Esophagus muscularis mucosa (tissue), 4 donors: ENCODE data around the gene USP15. TPM values are rescaled to one million over a fixed set of nuclear protein-coding genes. Genes with fewer than 3 reads are reported as not detected.
A peak's percentile ranks its signal among the peaks of the same experiment; 100 is the strongest.

ENCODE experiments used
- DNase-seq: peaks from one replicate; pipeline ENCODE4 v3.0.0-alpha.2; 2017; ENCODE audit errors: extremely low spot score
- H3K27ac ChIP-seq, 4 donors: fragments of 200-600 bp; sonication (generic); replicated peaks in 1 of 4; 1 replicate in 3 of 4; 2 replicates in 1 of 4; pipeline ENCODE4 v1.5.1; 2016 to 2019; ENCODE audit warnings: mild to moderate bottlenecking in 1 of 4
- H3K27me3 ChIP-seq, 4 donors: fragments of 200-600 bp; sonication (generic); one replicate each; pipeline versions ENCODE4 v1.5.1 to v1.6.0; 2016 to 2019
- H3K36me3 ChIP-seq, 4 donors: fragments of 200-600 bp; sonication (generic); one replicate each; pipeline ENCODE4 v1.5.1; 2016 to 2019
- H3K4me1 ChIP-seq, 4 donors: fragments of 200-600 bp; sonication (generic); one replicate each; pipeline ENCODE4 v1.5.1; 2016 to 2019
- H3K4me3 ChIP-seq, 4 donors: fragments of 200-600 bp; sonication (generic); 1 replicate in 2 of 4; 2 replicates in 2 of 4; pipeline ENCODE4 v1.5.1; 2016 to 2019; ENCODE audit warnings: mild to moderate bottlenecking in 4 of 4, moderate library complexity in 1 of 4
- H3K9me3 ChIP-seq, 4 donors: fragments of 200-600 bp; sonication (generic); 1 replicate in 3 of 4; 2 replicates in 1 of 4; pipeline ENCODE4 v1.5.1; 2016 to 2019
- EP300 ChIP-seq: sonication (generic); formaldehyde crosslinking; IDR thresholded peaks from one replicate; pipeline ENCODE4 v1.6.1; 2017; ENCODE audit warnings: antibody characterized with exemption
- POLR2A ChIP-seq: fragments of 450-650 bp; IDR thresholded peaks from one replicate; pipeline ENCODE4 v1.6.1; 2017; ENCODE audit warnings: antibody characterized with exemption, moderate library complexity, mild to moderate bottlenecking, low read depth
- POLR2AphosphoS5 ChIP-seq, 2 donors: sonication (generic); formaldehyde crosslinking; IDR thresholded peaks; one replicate each; pipeline ENCODE4 v1.6.1; 2017; ENCODE audit warnings: antibody characterized with exemption in 2 of 2
- WGBS: methylation state at CpG from one replicate; pipeline ENCODE4 v1.1.5; 2018; 5-methylcytosine and 5-hydroxymethylcytosine counted together
- intact Hi-C: fragments of 100-400 bp; cut with DNase I; formaldehyde crosslinking; loops from one replicate; pipeline ENCODE4 v1.15.1; 2023
- total RNA-seq, 4 donors: library from RNA; depleted of rRNA; stranded (reverse); fragments of >200 nt; gene quantifications; one replicate each; pipeline versions ENCODE4 v1.1.0 to v1.2.1, GENCODE V29; 2016
- TF ChIP-seq, protein P1 (sequence below), 3 experiments: fragments of 200-600 bp in 2 of 3; fragments of 450-650 bp in 1 of 3; sonication (generic) in 2 of 3; IDR thresholded peaks; one replicate each; pipeline ENCODE4 v1.5.1; 2017 to 2019; ENCODE audit warnings: antibody characterized with exemption in 3 of 3, mild to moderate bottlenecking in 2 of 3, moderate library complexity in 1 of 3

USP15 gene
- 10 to 100 TPM; 38.0 to 78.5 (median 49.9) TPM for total RNA-seq

DNA sequence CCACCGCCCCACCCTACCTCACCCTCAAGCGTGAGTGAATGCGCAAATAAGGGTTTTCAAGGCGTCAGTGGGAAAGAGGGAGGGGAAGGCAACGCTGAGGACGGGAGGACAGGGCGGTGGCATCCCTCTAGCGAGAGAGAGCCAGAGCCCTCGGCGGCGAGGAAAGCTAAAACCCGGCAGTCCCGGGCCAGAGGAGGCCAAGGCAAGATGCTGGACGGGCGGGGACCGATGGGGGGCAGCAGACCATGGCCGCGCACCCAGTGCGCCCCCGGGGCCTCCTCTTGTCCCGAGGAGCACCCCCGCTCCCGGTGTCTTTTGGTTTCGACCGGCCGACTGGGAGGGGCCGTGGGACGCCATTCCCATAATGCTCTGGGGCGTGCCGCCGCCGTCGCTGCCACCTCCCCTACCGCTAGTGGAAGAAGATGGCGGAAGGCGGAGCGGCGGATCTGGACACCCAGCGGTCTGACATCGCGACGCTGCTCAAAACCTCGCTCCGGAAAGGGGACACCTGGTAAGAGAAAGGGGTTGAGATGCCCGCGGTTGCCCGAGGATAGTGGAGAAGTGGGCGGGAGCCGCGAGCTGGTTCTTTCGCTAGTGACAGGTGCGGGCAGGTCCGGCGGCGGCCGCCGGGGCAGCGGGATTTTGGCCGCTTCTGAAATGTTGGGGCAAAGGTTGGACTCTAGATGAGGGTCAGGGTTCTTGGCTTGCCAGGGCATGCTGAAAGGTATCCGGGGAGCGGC lies at the start of gene USP15:
USP15 (plus strand) TSS at position 412 of the 740 bp plus-strand sequence; CDS start at position 423, 11 bp downstream.
- intact Hi-C loops = loop anchor here (5.0 to 10.0 kb wide), 2 partner anchors 125 to 207 kb away; partner anchors contain the start of gene MON2

DNA sequence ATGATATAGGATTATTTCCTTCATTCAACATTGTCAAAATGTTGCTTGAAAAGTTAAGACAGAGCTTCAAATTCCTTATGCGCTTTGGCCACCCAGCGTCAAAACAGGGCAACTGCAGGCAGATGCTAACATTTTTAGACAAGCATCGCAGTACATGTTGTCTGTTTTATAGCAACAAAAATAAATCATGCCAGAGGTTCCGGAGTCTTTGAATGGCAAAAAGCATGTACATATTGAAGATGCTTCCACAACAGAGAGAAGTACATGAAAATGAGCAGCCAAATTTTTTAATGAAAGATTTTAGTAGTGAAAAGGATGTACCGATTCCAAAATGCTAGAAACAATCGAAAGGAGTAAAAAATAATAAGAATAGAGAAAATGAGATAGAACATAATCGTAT lies 49.8 kb upstream of the USP15 start:
- intact Hi-C loops = no loop called here
- H3K27me3 ChIP-seq = no peaks in the 10 kb centered on the region

More for the DNA sequence above, at the start of gene USP15:
- Histone ChIP-seq H3K27me3 (no peaks in the 10 kb centered on the region), H3K27ac (peak within 1 kb of the TSS; percentile 87 to 95 (median 90)), H3K36me3 (no peaks in the 10 kb centered on the region), H3K9me3 (no peaks in the 10 kb centered on the region), H3K4me1 (peaks cover 27 to 60% (median 45%) of the 10 kb centered on the region in 4 donors), H3K4me3 (peak within 1 kb of the TSS; percentile 89 to 90 (median 90))
- peak; percentile 22 for TF ChIP-seq POLR2A
- TF ChIP-seq, protein P1, sequence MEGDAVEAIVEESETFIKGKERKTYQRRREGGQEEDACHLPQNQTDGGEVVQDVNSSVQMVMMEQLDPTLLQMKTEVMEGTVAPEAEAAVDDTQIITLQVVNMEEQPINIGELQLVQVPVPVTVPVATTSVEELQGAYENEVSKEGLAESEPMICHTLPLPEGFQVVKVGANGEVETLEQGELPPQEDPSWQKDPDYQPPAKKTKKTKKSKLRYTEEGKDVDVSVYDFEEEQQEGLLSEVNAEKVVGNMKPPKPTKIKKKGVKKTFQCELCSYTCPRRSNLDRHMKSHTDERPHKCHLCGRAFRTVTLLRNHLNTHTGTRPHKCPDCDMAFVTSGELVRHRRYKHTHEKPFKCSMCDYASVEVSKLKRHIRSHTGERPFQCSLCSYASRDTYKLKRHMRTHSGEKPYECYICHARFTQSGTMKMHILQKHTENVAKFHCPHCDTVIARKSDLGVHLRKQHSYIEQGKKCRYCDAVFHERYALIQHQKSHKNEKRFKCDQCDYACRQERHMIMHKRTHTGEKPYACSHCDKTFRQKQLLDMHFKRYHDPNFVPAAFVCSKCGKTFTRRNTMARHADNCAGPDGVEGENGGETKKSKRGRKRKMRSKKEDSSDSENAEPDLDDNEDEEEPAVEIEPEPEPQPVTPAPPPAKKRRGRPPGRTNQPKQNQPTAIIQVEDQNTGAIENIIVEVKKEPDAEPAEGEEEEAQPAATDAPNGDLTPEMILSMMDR (IDR thresholded peaks at IDR 0.05) = peak; percentile 38 to 65 (median 53)
- TF ChIP-seq EP300 = no peak
- TF ChIP-seq POLR2AphosphoS5 (IDR thresholded peaks at IDR 0.05) = peak; percentile 94 to 96
- peak; percentile 98 for DNase-seq
- 1% methylated on average over 43 of the region's 61 CpGs for WGBS

DNA sequence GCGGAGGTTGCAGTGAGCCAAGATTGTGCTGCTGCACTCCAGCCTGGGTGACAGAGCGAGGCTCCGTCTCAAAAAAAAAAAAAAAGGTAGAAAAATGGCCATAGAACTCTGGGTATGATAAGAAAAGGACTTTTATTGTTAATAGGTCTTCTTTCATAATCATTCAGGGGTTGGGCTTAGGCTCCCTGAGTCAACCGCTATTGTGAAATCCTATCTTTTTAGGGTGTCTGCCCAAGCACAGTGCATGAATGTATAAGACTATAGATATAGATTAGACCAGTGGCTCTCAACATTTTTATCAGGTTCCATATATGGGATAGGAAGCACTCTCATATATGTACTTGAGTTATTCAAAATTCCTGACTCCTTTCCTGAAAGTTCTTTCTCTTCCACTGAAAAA lies 48.7 kb upstream of the USP15 start:
- Histone ChIP-seq H3K36me3 (no peaks in the 10 kb centered on the region), H3K9me3 (no peaks in the 10 kb centered on the region), H3K4me1 (peaks cover 0 to 4% (median 0%) of the 10 kb centered on the region in 4 donors), H3K27me3 (no peaks in the 10 kb centered on the region), H3K27ac (no peak overlapping the region), H3K4me3 (no peak overlapping the region)
- no peak for DNase-seq
- WGBS = 79% methylated on average over 4 of the region's 4 CpGs
- TF ChIP-seq POLR2AphosphoS5 (IDR thresholded peaks at IDR 0.05) (no peak), EP300 (no peak)
- intact Hi-C loops = no loop called here

More for the DNA sequence above, 49.8 kb upstream of the USP15 start:
- DNase-seq = no peak
- Histone ChIP-seq H3K4me3 (no peak overlapping the region), H3K9me3 (no peaks in the 10 kb centered on the region), H3K4me1 (peaks cover 0 to 4% (median 0%) of the 10 kb centered on the region in 4 donors), H3K36me3 (no peaks in the 10 kb centered on the region), H3K27ac (no peak overlapping the region)
- TF ChIP-seq, protein P1 (IDR thresholded peaks at IDR 0.05) = peak; percentile 60 to 86 (median 67)
- TF ChIP-seq POLR2AphosphoS5 (IDR thresholded peaks at IDR 0.05) = no peak
- WGBS = 28% methylated on average over 7 of the region's 7 CpGs

DNA sequence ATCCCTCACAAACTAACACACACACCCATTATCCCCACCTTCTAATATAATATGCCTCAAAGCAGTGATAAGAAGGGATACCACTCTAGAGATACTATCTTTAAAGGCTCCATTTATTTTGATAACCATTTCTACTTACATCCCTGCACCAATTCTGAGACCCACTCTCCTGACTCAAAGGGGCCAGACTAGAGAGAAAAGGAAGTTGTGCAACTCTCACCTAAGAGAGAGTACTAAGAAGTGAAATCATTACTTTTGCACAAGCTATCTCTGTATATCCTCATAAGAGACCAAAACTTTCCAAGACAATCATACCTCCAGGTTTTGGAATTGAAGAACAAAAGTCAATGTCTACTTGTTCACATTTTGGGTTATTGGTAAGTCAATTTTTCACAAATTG lies 45.4 kb upstream of the USP15 start:
- intact Hi-C loops = no loop called here

DNA sequence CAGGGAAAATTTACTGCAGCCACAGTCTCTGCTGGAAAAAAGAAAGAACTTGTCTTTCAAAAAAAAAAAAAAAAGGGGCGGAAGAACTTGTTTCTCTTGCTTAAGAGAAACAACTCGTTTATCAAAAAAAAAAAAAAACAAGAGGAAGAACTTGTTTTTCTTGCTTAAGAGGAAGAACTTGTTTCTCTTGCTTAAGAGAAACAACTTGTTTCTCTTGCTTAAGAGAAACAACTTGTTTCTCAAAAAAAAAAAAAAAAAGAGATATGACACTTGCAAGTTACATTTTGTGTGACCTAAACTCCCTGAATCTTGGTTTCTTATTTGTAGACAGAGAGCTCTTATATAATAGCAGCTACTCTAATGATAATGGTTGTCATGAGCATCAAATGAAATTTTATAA lies 44.7 kb upstream of the USP15 start:
- no peak for DNase-seq
- no peaks in the 10 kb centered on the region for H3K9me3 ChIP-seq
- H3K36me3 ChIP-seq = no peaks in the 10 kb centered on the region
- intact Hi-C loops = no loop called here
- peaks cover 0 to under 1% (median 0%) of the 10 kb centered on the region in 4 donors for H3K4me1 ChIP-seq
- no peak overlapping the region for H3K27ac ChIP-seq
- 54% methylated on average over 2 of the region's 2 CpGs for WGBS
- TF ChIP-seq EP300 = no peak
- no peaks in the 10 kb centered on the region for H3K27me3 ChIP-seq
- no peak overlapping the region for H3K4me3 ChIP-seq

More for the DNA sequence above, 45.4 kb upstream of the USP15 start:
- no peaks in the 10 kb centered on the region for H3K27me3 ChIP-seq
- no peak for TF ChIP-seq POLR2A
- TF ChIP-seq POLR2AphosphoS5 (IDR thresholded peaks at IDR 0.05) = no peak
- TF ChIP-seq, protein P1 (IDR thresholded peaks at IDR 0.05) = no peak
- no peak for TF ChIP-seq EP300
- H3K4me3 ChIP-seq = no peak overlapping the region
- no peak for DNase-seq
- H3K36me3 ChIP-seq = no peaks in the 10 kb centered on the region
- no peaks in the 10 kb centered on the region for H3K9me3 ChIP-seq
- H3K4me1 ChIP-seq = peaks cover 0 to 4% (median 0%) of the 10 kb centered on the region in 4 donors
- no peak overlapping the region for H3K27ac ChIP-seq
